Gastroesophageal sphincter (tissue), 4 donors: ENCODE results near the gene DPYSL4. TPM values are rescaled to one million over a fixed set of nuclear protein-coding genes. Genes with fewer than 3 reads are reported as not detected.

ENCODE experiments used
- ATAC-seq: fragments of 150-250 bp; one replicate; pipeline ENCODE4 v1.9.1; 2016; ENCODE audit warnings: mild to moderate bottlenecking, moderate library complexity
- H3K27ac ChIP-seq, 4 donors: fragments of 200-600 bp; sonication (generic) in 3 of 4; 1 replicate in 3 of 4; 2 replicates in 1 of 4; pipeline ENCODE4 v1.5.1; 2016 to 2019
- H3K27me3 ChIP-seq: fragments of 200-600 bp; sonication (generic); one replicate; pipeline ENCODE4 v1.5.1; 2019
- H3K36me3 ChIP-seq, 2 donors: fragments of 200-600 bp; sonication (generic); one replicate each; pipeline ENCODE4 v1.5.1; 2019; ENCODE audit warnings: control low read depth in 1 of 2
- H3K4me1 ChIP-seq, 3 donors: fragments of 200-600 bp; sonication (generic); 1 replicate in 2 of 3; 2 replicates in 1 of 3; pipeline ENCODE4 v1.5.1; 2016 to 2019; ENCODE audit warnings: control low read depth in 2 of 3
- H3K4me3 ChIP-seq, 2 donors: fragments of 200-600 bp; sonication (generic); one replicate each; pipeline ENCODE4 v1.5.1; 2019; ENCODE audit warnings: mild to moderate bottlenecking in 1 of 2, moderate library complexity in 1 of 2
- H3K9me3 ChIP-seq, 3 donors: fragments of 200-600 bp; sonication (generic); one replicate each; pipeline ENCODE4 v1.5.1; 2017 to 2019; ENCODE audit warnings: control low read depth in 2 of 3
- EP300 ChIP-seq: sonication (generic); formaldehyde crosslinking; IDR thresholded peaks from one replicate; pipeline ENCODE4 v1.6.1; 2017; ENCODE audit warnings: antibody characterized with exemption, mild to moderate bottlenecking
- POLR2A ChIP-seq, 2 donors: fragments of 450-650 bp; IDR thresholded peaks; one replicate each; pipeline ENCODE4 v1.6.1; 2017; ENCODE audit warnings: antibody characterized with exemption in 2 of 2, mild to moderate bottlenecking in 2 of 2, moderate library complexity in 1 of 2
- POLR2AphosphoS5 ChIP-seq: sonication (generic); formaldehyde crosslinking; IDR thresholded peaks from one replicate; pipeline ENCODE4 v1.6.1; 2017; ENCODE audit warnings: antibody characterized with exemption
- WGBS, 2 donors: methylation state at CpG; one replicate each; pipeline ENCODE4 v1.1.5; 2018; ENCODE audit warnings: low coverage in 1 of 2; 5-methylcytosine and 5-hydroxymethylcytosine counted together
- total RNA-seq, 4 donors: library from RNA; depleted of rRNA; stranded (reverse); fragments of >200 nt; gene quantifications; one replicate each; pipeline ENCODE4 v1.1.0, GENCODE V29; 2016
- TF ChIP-seq, protein P1 (sequence below), 4 experiments: fragments of 200-600 bp in 2 of 4; fragments of 450-650 bp in 2 of 4; sonication (generic) in 1 of 4; IDR thresholded peaks; one replicate each; pipeline ENCODE4 v1.5.1; 2017 to 2019; ENCODE audit warnings: antibody characterized with exemption in 4 of 4, mild to moderate bottlenecking in 2 of 4, moderate library complexity in 2 of 4

Gene DPYSL4
- total RNA-seq, 4 donors from 2014 or later, result 1.6 to 2.6 (median 1.9) TPM

DNA sequence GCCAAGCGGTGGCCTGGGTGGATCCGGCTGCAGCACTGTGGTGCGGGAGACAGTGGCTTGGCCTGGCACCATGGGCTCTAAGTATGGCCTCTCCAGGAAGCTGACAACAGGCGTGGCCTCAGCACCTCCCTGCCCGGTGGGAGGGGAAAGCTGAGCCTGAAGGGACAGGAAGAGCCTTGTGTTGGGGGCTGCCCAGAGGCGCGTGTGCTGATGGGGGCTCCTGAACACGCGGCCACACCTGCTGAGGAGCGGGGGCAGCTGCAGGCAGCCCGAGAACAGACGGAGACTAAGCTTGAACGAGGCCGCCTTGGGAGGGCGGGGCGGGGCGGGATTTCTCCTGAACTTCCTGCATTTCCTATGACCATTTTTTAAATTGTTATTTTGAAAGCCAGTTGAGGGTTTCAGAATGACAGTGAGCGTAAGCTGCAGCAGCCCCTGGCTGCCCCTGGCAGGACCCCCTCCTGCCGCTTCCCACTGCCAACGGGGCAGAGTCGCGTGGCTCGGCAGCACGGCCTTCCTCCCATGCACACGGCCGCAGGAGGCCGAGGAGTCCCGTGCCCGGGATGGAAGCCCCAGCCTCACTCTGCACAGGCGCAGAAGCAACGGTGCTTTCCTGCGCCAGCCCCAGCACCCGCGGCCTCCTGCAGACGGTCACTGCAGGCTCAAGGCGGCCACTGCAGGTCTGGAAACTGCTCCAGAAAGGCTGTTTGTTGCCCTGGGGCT, 43.2 kb downstream of the DPYSL4 start:
- Histone ChIP-seq H3K36me3 (peaks cover 0 to 4% of the 10 kb centered on the region in 2 donors), H3K9me3 (no peaks in the 10 kb centered on the region), H3K27me3 (no peaks in the 10 kb centered on the region), H3K4me1 (peaks cover 0 to 4% (median 0%) of the 10 kb centered on the region in 3 donors), H3K27ac (peak overlapping the region in 3 of 4 donors; percentile 32 to 64 (median 60)), H3K4me3 (peak overlapping the region in 1 of 2 donors; percentile 36)
- TF ChIP-seq EP300, result no peak
- no peak for TF ChIP-seq POLR2AphosphoS5
- no peak for TF ChIP-seq POLR2A (IDR thresholded peaks at IDR 0.05)
- TF ChIP-seq, protein P1, sequence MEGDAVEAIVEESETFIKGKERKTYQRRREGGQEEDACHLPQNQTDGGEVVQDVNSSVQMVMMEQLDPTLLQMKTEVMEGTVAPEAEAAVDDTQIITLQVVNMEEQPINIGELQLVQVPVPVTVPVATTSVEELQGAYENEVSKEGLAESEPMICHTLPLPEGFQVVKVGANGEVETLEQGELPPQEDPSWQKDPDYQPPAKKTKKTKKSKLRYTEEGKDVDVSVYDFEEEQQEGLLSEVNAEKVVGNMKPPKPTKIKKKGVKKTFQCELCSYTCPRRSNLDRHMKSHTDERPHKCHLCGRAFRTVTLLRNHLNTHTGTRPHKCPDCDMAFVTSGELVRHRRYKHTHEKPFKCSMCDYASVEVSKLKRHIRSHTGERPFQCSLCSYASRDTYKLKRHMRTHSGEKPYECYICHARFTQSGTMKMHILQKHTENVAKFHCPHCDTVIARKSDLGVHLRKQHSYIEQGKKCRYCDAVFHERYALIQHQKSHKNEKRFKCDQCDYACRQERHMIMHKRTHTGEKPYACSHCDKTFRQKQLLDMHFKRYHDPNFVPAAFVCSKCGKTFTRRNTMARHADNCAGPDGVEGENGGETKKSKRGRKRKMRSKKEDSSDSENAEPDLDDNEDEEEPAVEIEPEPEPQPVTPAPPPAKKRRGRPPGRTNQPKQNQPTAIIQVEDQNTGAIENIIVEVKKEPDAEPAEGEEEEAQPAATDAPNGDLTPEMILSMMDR (IDR thresholded peaks at IDR 0.05), result no peak
- 41 to 57% methylated on average over 5 to 7 of the region's 36 CpGs for WGBS, 2 donors
- peak; percentile 48 for ATAC-seq

DNA sequence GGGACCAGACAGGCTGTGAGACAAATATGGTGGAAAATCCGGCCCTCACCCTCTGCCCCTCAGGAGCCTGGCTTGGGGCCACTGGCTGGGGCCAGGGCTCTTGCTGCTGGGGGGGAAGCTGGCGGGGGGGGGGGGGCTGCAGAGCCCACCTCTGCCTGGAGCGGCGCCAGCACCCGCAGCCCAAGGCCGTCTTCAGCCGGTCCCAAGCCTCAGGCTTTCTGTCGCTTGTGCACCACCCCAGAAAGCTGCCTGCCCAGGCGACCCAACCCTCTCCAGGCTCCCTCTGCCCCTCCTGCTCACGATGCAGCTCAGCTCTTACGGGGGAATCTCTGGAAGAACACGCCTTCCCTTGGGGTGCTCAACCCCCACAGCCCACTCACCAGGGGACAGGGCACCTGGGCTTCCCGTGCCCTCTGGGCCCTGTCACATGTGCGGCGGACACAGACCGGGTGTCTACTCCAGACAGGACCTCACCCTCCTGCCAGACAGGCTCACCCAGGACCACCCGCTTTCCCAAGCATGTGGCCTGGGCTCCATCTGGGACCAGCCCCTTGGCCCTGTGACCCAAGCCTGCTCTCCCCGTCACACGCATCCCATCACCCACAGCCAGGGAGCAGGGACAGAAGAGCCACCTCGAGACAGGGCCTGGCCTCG, 43.9 kb downstream of the DPYSL4 start:
- Histone ChIP-seq H3K27ac (peak overlapping the region in 3 of 4 donors; percentile 32 to 64 (median 60)), H3K9me3 (no peaks in the 10 kb centered on the region), H3K27me3 (no peaks in the 10 kb centered on the region), H3K4me1 (peaks cover 0 to 4% (median 0%) of the 10 kb centered on the region in 3 donors), H3K36me3 (no peaks in the 10 kb centered on the region), H3K4me3 (peak overlapping the region in 1 of 2 donors; percentile 36)
- TF ChIP-seq EP300, result no peak
- TF ChIP-seq, protein P1 (IDR thresholded peaks at IDR 0.05), result no peak
- TF ChIP-seq POLR2A (IDR thresholded peaks at IDR 0.05), result no peak
- no peak for TF ChIP-seq POLR2AphosphoS5
- 100% methylated on average over 2 of the region's 21 CpGs; no CpG with 5 or more reads in 1 of the 2 donors for WGBS, 2 donors
- ATAC-seq, result no peak

DNA sequence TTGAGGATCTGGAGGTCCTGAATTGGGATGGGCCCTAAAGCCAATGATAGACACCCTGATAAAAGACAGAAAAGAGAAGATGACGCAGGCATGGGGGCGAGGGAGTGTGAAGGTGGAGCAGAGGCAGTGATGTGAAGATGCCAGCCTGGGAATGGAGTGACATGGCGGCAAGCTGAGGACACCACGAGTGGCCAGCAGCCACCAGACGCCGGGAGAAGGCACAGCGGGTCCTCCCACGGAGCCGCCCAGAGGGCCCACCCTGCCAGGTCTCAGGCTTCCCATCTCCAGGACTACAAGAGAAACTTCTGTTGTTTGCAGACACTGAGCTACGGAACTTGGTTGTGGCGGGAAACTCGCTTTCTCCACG, 44.9 kb downstream of the DPYSL4 start:
- TF ChIP-seq EP300 (no peak), POLR2A (IDR thresholded peaks at IDR 0.05) (no peak), POLR2AphosphoS5 (no peak)
- TF ChIP-seq, protein P1 (IDR thresholded peaks at IDR 0.05), result no peak
- WGBS, 2 donors, result 90% methylated on average over 9 of the region's 13 CpGs; no CpG with 5 or more reads in 1 of the 2 donors
- no peak for ATAC-seq
- no peaks in the 10 kb centered on the region for H3K36me3 ChIP-seq
- H3K27ac ChIP-seq, result no peak overlapping the region
- H3K27me3 ChIP-seq, result no peaks in the 10 kb centered on the region
- H3K9me3 ChIP-seq, result no peaks in the 10 kb centered on the region
- H3K4me1 ChIP-seq, result peaks cover 0 to 4% (median 0%) of the 10 kb centered on the region in 3 donors
- no peak overlapping the region for H3K4me3 ChIP-seq

DNA sequence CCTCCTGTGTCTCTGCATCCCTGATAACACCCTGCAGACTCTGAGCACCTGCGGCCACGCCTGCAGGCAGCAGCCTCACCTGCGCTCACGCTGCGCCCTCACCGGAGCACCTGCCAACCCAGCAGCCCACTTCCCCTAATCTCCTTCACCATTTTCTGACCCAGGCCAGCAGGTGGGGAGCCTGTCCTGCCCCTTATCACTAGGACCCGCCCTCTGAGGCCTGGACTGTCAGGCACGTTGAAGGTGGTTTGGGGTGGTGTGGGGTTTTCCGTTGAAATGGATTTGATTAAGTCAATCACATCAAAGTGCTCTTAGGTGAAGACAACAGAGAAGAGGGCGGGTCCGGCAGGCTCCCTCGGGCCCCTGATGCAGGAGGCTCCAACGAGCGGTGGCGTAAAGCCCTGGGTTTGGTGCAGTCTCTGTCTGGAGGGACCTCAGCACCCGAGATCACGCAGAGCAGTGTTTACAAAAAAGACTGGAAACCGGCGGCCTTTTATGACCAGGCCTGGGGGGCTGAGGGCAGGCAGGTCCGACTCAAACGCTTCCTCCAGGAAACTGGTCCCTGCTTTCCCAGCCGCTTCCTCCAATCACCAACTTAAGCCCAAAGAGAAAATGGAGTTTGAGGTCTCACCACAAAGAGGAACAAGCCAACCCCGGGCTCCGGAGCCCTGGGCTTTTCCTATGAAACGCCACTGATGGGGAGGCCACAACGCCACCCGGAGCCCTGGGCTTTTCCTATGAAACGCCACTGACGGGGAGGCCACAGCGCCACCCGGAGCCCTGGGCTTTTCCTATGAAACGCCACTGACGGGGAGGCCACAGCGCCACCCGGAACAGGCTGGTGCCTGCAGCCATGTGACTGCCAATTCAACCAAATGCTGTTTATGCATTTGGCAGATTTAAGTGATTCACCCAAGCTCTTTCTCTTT, 45.5 kb downstream of the DPYSL4 start:
- TF ChIP-seq EP300, result no peak
- TF ChIP-seq, protein P1 (IDR thresholded peaks at IDR 0.05), result no peak
- Histone ChIP-seq H3K4me3 (no peak overlapping the region), H3K9me3 (no peaks in the 10 kb centered on the region), H3K27me3 (no peaks in the 10 kb centered on the region), H3K27ac (no peak overlapping the region), H3K4me1 (peaks cover 0 to 4% (median 0%) of the 10 kb centered on the region in 3 donors), H3K36me3 (no peaks in the 10 kb centered on the region)
- no peak for ATAC-seq
- 77 to 97% methylated on average over 11 to 15 of the region's 35 CpGs for WGBS, 2 donors
